Measurements from ENCODE around the gene KRT72.

GRCh38 chr12:52537101-52537500 lies 64.2 kb downstream of the KRT72 start:
- TF ChIP-seq, protein P1, sequence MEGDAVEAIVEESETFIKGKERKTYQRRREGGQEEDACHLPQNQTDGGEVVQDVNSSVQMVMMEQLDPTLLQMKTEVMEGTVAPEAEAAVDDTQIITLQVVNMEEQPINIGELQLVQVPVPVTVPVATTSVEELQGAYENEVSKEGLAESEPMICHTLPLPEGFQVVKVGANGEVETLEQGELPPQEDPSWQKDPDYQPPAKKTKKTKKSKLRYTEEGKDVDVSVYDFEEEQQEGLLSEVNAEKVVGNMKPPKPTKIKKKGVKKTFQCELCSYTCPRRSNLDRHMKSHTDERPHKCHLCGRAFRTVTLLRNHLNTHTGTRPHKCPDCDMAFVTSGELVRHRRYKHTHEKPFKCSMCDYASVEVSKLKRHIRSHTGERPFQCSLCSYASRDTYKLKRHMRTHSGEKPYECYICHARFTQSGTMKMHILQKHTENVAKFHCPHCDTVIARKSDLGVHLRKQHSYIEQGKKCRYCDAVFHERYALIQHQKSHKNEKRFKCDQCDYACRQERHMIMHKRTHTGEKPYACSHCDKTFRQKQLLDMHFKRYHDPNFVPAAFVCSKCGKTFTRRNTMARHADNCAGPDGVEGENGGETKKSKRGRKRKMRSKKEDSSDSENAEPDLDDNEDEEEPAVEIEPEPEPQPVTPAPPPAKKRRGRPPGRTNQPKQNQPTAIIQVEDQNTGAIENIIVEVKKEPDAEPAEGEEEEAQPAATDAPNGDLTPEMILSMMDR (IDR thresholded peaks at IDR 0.05; ENCODE audit: poor library complexity), result no peak
- TF ChIP-seq EZH2 (IDR thresholded peaks at IDR 0.05; ENCODE audit: borderline replicate concordance), result no peak

Measured in hepatocyte (in vitro differentiated cells).